Skeletal muscle tissue (tissue), 4 donors: ENCODE measurements around the gene RDH11. TPM values are rescaled to one million over a fixed set of nuclear protein-coding genes. Genes with fewer than 3 reads are reported as not detected.
"Not testable (repeated sequence)": the region's sequence is repeated elsewhere in the genome, so short reads cannot be mapped to it uniquely, and the experiment has no call there.

Experiments used
- H3K27ac ChIP-seq: one replicate; pipeline ENCODE4 v1.7.0; 2013; ENCODE audit warnings: mild to moderate bottlenecking, low read depth, low read length, inconsistent platforms
- H3K27me3 ChIP-seq, 3 donors: one replicate each; pipeline ENCODE4 v1.7.0; 2013; ENCODE audit warnings: low read length in 3 of 3; ENCODE audit not compliant: control insufficient read depth in 3 of 3, insufficient read depth in 3 of 3
- H3K36me3 ChIP-seq, 3 donors: one replicate each; pipeline ENCODE4 v1.7.0; 2013; ENCODE audit warnings: low read length in 3 of 3; ENCODE audit not compliant: control insufficient read depth in 3 of 3, insufficient read depth in 3 of 3
- H3K4me1 ChIP-seq, 3 donors: one replicate each; pipeline ENCODE4 v1.7.0; 2013; ENCODE audit warnings: low read length in 3 of 3, mild to moderate bottlenecking in 3 of 3; ENCODE audit not compliant: control insufficient read depth in 3 of 3, insufficient read depth in 3 of 3
- H3K4me3 ChIP-seq, 3 donors: one replicate each; pipeline ENCODE4 v1.7.0; 2013; ENCODE audit warnings: low read length in 3 of 3
- H3K9ac ChIP-seq, 3 donors: one replicate each; pipeline ENCODE4 v1.7.0; 2013; ENCODE audit warnings: low read length in 3 of 3, mild to moderate bottlenecking in 3 of 3, moderate library complexity in 2 of 3, low read depth in 1 of 3
- H3K9me3 ChIP-seq, 3 donors: one replicate each; pipeline ENCODE4 v1.7.0; 2013; ENCODE audit warnings: low read length in 3 of 3; ENCODE audit not compliant: control insufficient read depth in 3 of 3
- total RNA-seq: library from RNA; depleted of rRNA; stranded (reverse); fragments of >200 nt; gene quantifications from one replicate; pipeline ENCODE4 v1.2.3, GENCODE V29; 2014
- donor health status: Osteomylitis.

The RDH11 gene
- total RNA-seq, 1 donor from 2014 or later: 35.5 TPM

- Histone ChIP-seq H3K27me3 (no peaks in the 10 kb centered on the region), H3K4me3 (no peak overlapping the region), H3K27ac (no peak overlapping the region), H3K36me3 (no peaks in the 10 kb centered on the region), H3K4me1 (no peaks in the 10 kb centered on the region), H3K9me3 (no peaks in the 10 kb centered on the region), H3K9ac (no peak overlapping the region)
These were observed 9.6 kb upstream of the RDH11 start for GRCh38 chr14:67705211-67705610.

GRCh38 chr14:67704484-67705089, 9.0 kb upstream of the RDH11 start:
- H3K27ac ChIP-seq: no peak overlapping the region
- H3K9me3 ChIP-seq: no peaks in the 10 kb centered on the region
- no peak overlapping the region for H3K4me3 ChIP-seq
- H3K4me1 ChIP-seq: no peaks in the 10 kb centered on the region
- no peaks in the 10 kb centered on the region for H3K27me3 ChIP-seq
- no peak overlapping the region for H3K9ac ChIP-seq
- no peaks in the 10 kb centered on the region for H3K36me3 ChIP-seq

- Histone ChIP-seq H3K27me3 (no peaks in the 10 kb centered on the region), H3K27ac (no peak overlapping the region), H3K9me3 (no peaks in the 10 kb centered on the region), H3K9ac (no peak overlapping the region), H3K36me3 (no peaks in the 10 kb centered on the region), H3K4me1 (no peaks in the 10 kb centered on the region), H3K4me3 (no peak overlapping the region)
These were observed 8.4 kb upstream of the RDH11 start for GRCh38 chr14:67703997-67704396.

GRCh38 chr14:67701492-67701891, 5.9 kb upstream of the RDH11 start, which contains the start of gene RDH12:
TSS of gene RDH12 (plus strand) at chr14:67701886. CDS start at chr14:67722643, 20,757 bp downstream.
- H3K27me3 ChIP-seq, H3K4me1 ChIP-seq, H3K36me3 ChIP-seq, H3K9me3 ChIP-seq, H3K4me3 ChIP-seq, H3K27ac ChIP-seq, H3K9ac ChIP-seq: not testable (repeated sequence)

- no peak overlapping the region for H3K4me3 ChIP-seq
- no peak overlapping the region for H3K27ac ChIP-seq
- H3K36me3 ChIP-seq: no peaks in the 10 kb centered on the region
- peaks cover 0 to 7% (median 7%) of the 10 kb centered on the region in 3 donors for H3K4me1 ChIP-seq
- H3K27me3 ChIP-seq: no peaks in the 10 kb centered on the region
- H3K9me3 ChIP-seq: no peaks in the 10 kb centered on the region
- no peak overlapping the region for H3K9ac ChIP-seq
These were observed 2.6 kb upstream of the RDH11 start for GRCh38 chr14:67698179-67698578.

- no peak overlapping the region for H3K4me3 ChIP-seq
- no peak overlapping the region for H3K9ac ChIP-seq
- no peaks in the 10 kb centered on the region for H3K9me3 ChIP-seq
- peaks cover 0 to under 1% (median 0%) of the 10 kb centered on the region in 3 donors for H3K36me3 ChIP-seq
- H3K27me3 ChIP-seq: no peaks in the 10 kb centered on the region
- peaks cover 0 to 7% (median 7%) of the 10 kb centered on the region in 3 donors for H3K4me1 ChIP-seq
- H3K27ac ChIP-seq: no peak overlapping the region
These were observed 1.4 kb upstream of the RDH11 start for GRCh38 chr14:67697006-67697405.

- no peaks in the 10 kb centered on the region for H3K9me3 ChIP-seq
- peak overlapping the region; percentile 68 to 95 (median 94) for H3K4me3 ChIP-seq
- H3K27ac ChIP-seq: peak overlapping the region; percentile 56
- peak overlapping the region; percentile 62 to 82 (median 72) for H3K9ac ChIP-seq
- peaks cover 0 to 7% (median 7%) of the 10 kb centered on the region in 3 donors for H3K4me1 ChIP-seq
- peaks cover 6 to 20% (median 9%) of the 10 kb centered on the region in 3 donors for H3K36me3 ChIP-seq
- no peaks in the 10 kb centered on the region for H3K27me3 ChIP-seq
These were observed 672 bp downstream of the RDH11 start for GRCh38 chr14:67694791-67695393.

- peaks cover 0 to 5% (median 5%) of the 10 kb centered on the region in 3 donors for H3K4me1 ChIP-seq
- H3K27ac ChIP-seq: no peak overlapping the region
- no peaks in the 10 kb centered on the region for H3K27me3 ChIP-seq
- peaks cover 25 to 44% (median 31%) of the 10 kb centered on the region in 3 donors for H3K36me3 ChIP-seq
- no peak overlapping the region for H3K9ac ChIP-seq
- H3K9me3 ChIP-seq: no peaks in the 10 kb centered on the region
- H3K4me3 ChIP-seq: no peak overlapping the region
These were observed 5.6 kb downstream of the RDH11 start for GRCh38 chr14:67690011-67690410.

- Histone ChIP-seq H3K9me3 (no peaks in the 10 kb centered on the region), H3K9ac (no peak overlapping the region), H3K36me3 (peaks cover 14 to 24% (median 21%) of the 10 kb centered on the region in 3 donors), H3K4me1 (no peaks in the 10 kb centered on the region), H3K27ac (no peak overlapping the region), H3K4me3 (no peak overlapping the region), H3K27me3 (no peaks in the 10 kb centered on the region)
These were observed 11.7 kb downstream of the RDH11 start for GRCh38 chr14:67683842-67684241.

GRCh38 chr14:67680941-67681340, 14.6 kb downstream of the RDH11 start:
- no peaks in the 10 kb centered on the region for H3K9me3 ChIP-seq
- no peaks in the 10 kb centered on the region for H3K27me3 ChIP-seq
- H3K4me1 ChIP-seq: no peaks in the 10 kb centered on the region
- H3K4me3 ChIP-seq: no peak overlapping the region
- H3K36me3 ChIP-seq: peaks cover 7 to 20% (median 14%) of the 10 kb centered on the region in 3 donors
- no peak overlapping the region for H3K27ac ChIP-seq
- H3K9ac ChIP-seq: no peak overlapping the region
